ENCODE data around the gene TFE3. TPM values are rescaled to one million over a fixed set of nuclear protein-coding genes. Genes with fewer than 3 reads are reported as not detected.

TFE3 gene
- total RNA-seq, 1 donor, result 50.5 TPM

Small RNA genes lying within 50 kb of the gene (small RNA-seq; reads per million reads assigned to genes)
- gene RNU4-52P, result not detected

Other genes starting within 250 kb of the TFE3 start
- gene HDAC6, start 241.3 kb downstream of the TFE3 start, total RNA-seq (ENCODE audit: low replicate concordance), result 17.3 and 33.7 TPM in 2 replicates
- gene ERAS, start 216.8 kb downstream of the TFE3 start, total RNA-seq (ENCODE audit: low replicate concordance), result not detected in 2 replicates
- not detected in 2 replicates for gene PCSK1N, start 207.7 kb downstream of the TFE3 start, total RNA-seq (ENCODE audit: low replicate concordance)
- gene TIMM17B, start 145.6 kb downstream of the TFE3 start, total RNA-seq (ENCODE audit: low replicate concordance), result 7.0 and 19.4 TPM in 2 replicates
- 35.4 and 65.5 TPM in 2 replicates for gene PQBP1, start 145.4 kb downstream of the TFE3 start, total RNA-seq (ENCODE audit: low replicate concordance)
- gene SLC35A2, start 131.7 kb downstream of the TFE3 start, total RNA-seq (ENCODE audit: low replicate concordance), result 5.6 and 12.2 TPM in 2 replicates
- 2.1 and 5.0 TPM in 2 replicates for gene PIM2, start 124.3 kb downstream of the TFE3 start, total RNA-seq (ENCODE audit: low replicate concordance)
- gene OTUD5, start 85.8 kb downstream of the TFE3 start, total RNA-seq (ENCODE audit: low replicate concordance), result 15.5 and 26.0 TPM in 2 replicates
- gene KCND1, start 71.5 kb downstream of the TFE3 start, total RNA-seq (ENCODE audit: low replicate concordance), result 0.81 and 1.4 TPM in 2 replicates
- gene GRIPAP1, start 41.1 kb downstream of the TFE3 start, total RNA-seq (ENCODE audit: low replicate concordance), result 11.9 and 15.7 TPM in 2 replicates
- 0.90 and 1.2 TPM in 2 replicates for gene CCDC120, start 15.6 kb upstream of the TFE3 start, total RNA-seq (ENCODE audit: low replicate concordance)
- 2.6 and 17.8 TPM in 2 replicates for gene PRAF2, start 30.6 kb upstream of the TFE3 start, total RNA-seq (ENCODE audit: low replicate concordance)
- gene WDR45, start 36.5 kb upstream of the TFE3 start, total RNA-seq (ENCODE audit: low replicate concordance), result 66.5 and 73.9 TPM in 2 replicates
- 12.5 and 18.2 TPM in 2 replicates for gene GPKOW, start 80.4 kb upstream of the TFE3 start, total RNA-seq (ENCODE audit: low replicate concordance)
- 1.7 and 2.9 TPM in 2 replicates for gene MAGIX, start 119.4 kb upstream of the TFE3 start, total RNA-seq (ENCODE audit: low replicate concordance)
- 8.7 and 93.2 TPM in 2 replicates for gene PLP2, start 128.5 kb upstream of the TFE3 start, total RNA-seq (ENCODE audit: low replicate concordance)
- 2.9 and 5.0 TPM in 2 replicates for gene PRICKLE3, start 143.0 kb upstream of the TFE3 start, total RNA-seq (ENCODE audit: low replicate concordance)
- 0.16 and 0.18 TPM in 2 replicates for gene SYP, start 156.8 kb upstream of the TFE3 start, total RNA-seq (ENCODE audit: low replicate concordance)
- not detected in 2 replicates for gene CACNA1F, start 190.0 kb upstream of the TFE3 start, total RNA-seq (ENCODE audit: low replicate concordance)
- 6.5 and 13.6 TPM in 2 replicates for gene CCDC22, start 192.1 kb upstream of the TFE3 start, total RNA-seq (ENCODE audit: low replicate concordance)
- gene FOXP3, start 221.4 kb upstream of the TFE3 start, total RNA-seq (ENCODE audit: low replicate concordance), result not detected in 2 replicates
- gene PPP1R3F, start 226.4 kb upstream of the TFE3 start, total RNA-seq (ENCODE audit: low replicate concordance), result 4.2 and 6.9 TPM in 2 replicates